CD14-positive monocyte (primary cell): Measurements from ENCODE around the gene OR52K2. TPM values are rescaled to one million over a fixed set of nuclear protein-coding genes. Genes with fewer than 3 reads are reported as not detected.

Experiments
- DNase-seq, 3 donors: peaks; one replicate each; pipeline ENCODE4 v3.0.0-alpha.2; 2011 to 2022
- H2AFZ ChIP-seq: 2 replicates; pipeline ENCODE4 v1.6.0; 2012; ENCODE audit warnings: mild to moderate bottlenecking, low read depth, low read length, inconsistent platforms; ENCODE audit not compliant: insufficient read depth, poor library complexity, severe bottlenecking
- H3K27ac ChIP-seq, 2 donors: 1 replicate in 1 of 2; 2 replicates in 1 of 2; pipeline ENCODE4 v1.5.1; 2012 to 2013; ENCODE audit warnings: low read length in 2 of 2, control low read depth in 1 of 2, inconsistent platforms in 1 of 2, low read depth in 1 of 2, mild to moderate bottlenecking in 1 of 2
- H3K27me3 ChIP-seq, 2 donors: one replicate each; pipeline versions ENCODE4 v1.6.0 to v1.6.1; 2011 to 2013; ENCODE audit warnings: low read length in 2 of 2; ENCODE audit not compliant: control insufficient read depth in 2 of 2, insufficient read depth in 2 of 2
- H3K36me3 ChIP-seq, 2 donors: replicated peaks in 1 of 2; 1 replicate in 1 of 2; 2 replicates in 1 of 2; pipeline versions ENCODE4 v1.5.1 to v1.6.1; 2012 to 2013; ENCODE audit warnings: low read length in 2 of 2, control low read depth in 1 of 2, inconsistent platforms in 1 of 2, mild to moderate bottlenecking in 1 of 2; ENCODE audit not compliant: insufficient read depth in 2 of 2, control insufficient read depth in 1 of 2
- H3K4me1 ChIP-seq, 2 donors: 1 replicate in 1 of 2; 2 replicates in 1 of 2; pipeline versions ENCODE4 v1.5.1 to v1.6.1; 2012 to 2013; ENCODE audit warnings: low read length in 2 of 2, control low read depth in 1 of 2, inconsistent platforms in 1 of 2, mild to moderate bottlenecking in 1 of 2, moderate library complexity in 1 of 2; ENCODE audit not compliant: insufficient read depth in 2 of 2, control insufficient read depth in 1 of 2
- H3K4me2 ChIP-seq: replicated peaks from 2 replicates; pipeline ENCODE3; 2012; ENCODE audit warnings: low read length, moderate library complexity, mild to moderate bottlenecking; ENCODE audit not compliant: poor library complexity, severe bottlenecking; ENCODE audit errors: extremely low read depth
- H3K4me3 ChIP-seq, 3 experiments: fragments of 200-600 bp in 1 of 3; sonication (generic) in 1 of 3; replicated peaks in 1 of 3; 1 replicate in 2 of 3; 2 replicates in 1 of 3; pipeline ENCODE4 v1.5.1; 2011 to 2013; ENCODE audit warnings: low read length in 3 of 3, mild to moderate bottlenecking in 3 of 3, control low read depth in 2 of 3, low read depth in 2 of 3, inconsistent platforms in 1 of 3, moderate library complexity in 1 of 3
- H3K79me2 ChIP-seq: 2 replicates; pipeline ENCODE4 v1.6.0; 2012; ENCODE audit warnings: mild to moderate bottlenecking, control low read depth, inconsistent platforms, low read length, moderate library complexity; ENCODE audit not compliant: insufficient read depth
- H3K9ac ChIP-seq: 2 replicates; pipeline ENCODE4 v1.6.0; 2017; ENCODE audit warnings: low read length, mild to moderate bottlenecking; ENCODE audit not compliant: insufficient read depth, poor library complexity, severe bottlenecking
- H3K9me3 ChIP-seq, 2 donors: replicated peaks in 1 of 2; 1 replicate in 1 of 2; 2 replicates in 1 of 2; pipeline versions ENCODE4 v1.5.1 to v1.6.1; 2012 to 2013; ENCODE audit warnings: low read length in 2 of 2, control low read depth in 1 of 2; ENCODE audit not compliant: control insufficient read depth in 1 of 2, insufficient read depth in 1 of 2
- H4K20me1 ChIP-seq: 2 replicates; pipeline ENCODE4 v1.6.0; 2012; ENCODE audit warnings: mild to moderate bottlenecking, low read length, control low read depth, moderate library complexity; ENCODE audit not compliant: insufficient read depth
- H3K27ac Mint-ChIP-seq, 7 donors: one replicate each; pipeline ENCODE4 v1.8.0; 2020; ENCODE audit warnings: mild to moderate bottlenecking in 7 of 7, mixed read lengths in 7 of 7, moderate library complexity in 6 of 7, inconsistent platforms in 2 of 7
- H3K27me3 Mint-ChIP-seq, 3 donors: one replicate each; pipeline ENCODE4 v1.8.0; 2021 to 2022; ENCODE audit warnings: low read depth in 3 of 3, mild to moderate bottlenecking in 3 of 3, mixed read lengths in 3 of 3, moderate library complexity in 3 of 3, inconsistent platforms in 1 of 3
- H3K36me3 Mint-ChIP-seq, 2 donors: one replicate each; pipeline ENCODE4 v1.8.0; 2020; ENCODE audit warnings: mixed read lengths in 2 of 2, inconsistent platforms in 1 of 2, mild to moderate bottlenecking in 1 of 2
- H3K4me1 Mint-ChIP-seq: one replicate; pipeline ENCODE4 v1.8.0; 2020; ENCODE audit warnings: mild to moderate bottlenecking, mixed read lengths
- H3K4me3 Mint-ChIP-seq, 2 donors: one replicate each; pipeline ENCODE4 v1.8.0; 2020; ENCODE audit warnings: mild to moderate bottlenecking in 2 of 2, mixed read lengths in 2 of 2, moderate library complexity in 1 of 2
- H3K9me3 Mint-ChIP-seq, 7 donors: one replicate each; pipeline ENCODE4 v1.8.0; 2020 to 2022; ENCODE audit warnings: mixed read lengths in 7 of 7, mild to moderate bottlenecking in 6 of 7, moderate library complexity in 6 of 7, inconsistent platforms in 2 of 7
- WGBS: methylation state at CpG from one replicate; pipeline ENCODE4 v1.1.5; 2013; ENCODE audit warnings: missing lambda C conversion rate; ENCODE audit not compliant: insufficient coverage; 5-methylcytosine and 5-hydroxymethylcytosine counted together
- intact Hi-C, 2 donors: fragments of 100-400 bp; cut with micrococcal nuclease; formaldehyde crosslinking; loops; one replicate each; pipeline versions ENCODE4 v1.15.0 to v1.15.1; 2023
- polyA plus RNA-seq, 3 donors: library from polyadenylated mRNA; depleted of rRNA in 1 of 3; unstranded in 2 of 3; stranded (reverse) in 1 of 3; fragments of 300-500 nt in 2 of 3; fragments of >200 nt in 1 of 3; fragmentation: Illumina TruSeq in 2 of 3; gene quantifications; 1 replicate in 2 of 3; 2 replicates in 1 of 3; pipeline ENCODE4 v1.2.3, GENCODE V29; 2012 to 2021
- TF ChIP-seq, protein P1 (sequence below): fragments of 200-600 bp; IDR thresholded peaks from one replicate; pipeline ENCODE4 v1.8.0; 2022; ENCODE audit warnings: antibody characterized with exemption, mild to moderate bottlenecking

OR52K2 gene
- polyA plus RNA-seq, 3 donors = 0.16 to 1.5 (median 0.41) TPM

DNA sequence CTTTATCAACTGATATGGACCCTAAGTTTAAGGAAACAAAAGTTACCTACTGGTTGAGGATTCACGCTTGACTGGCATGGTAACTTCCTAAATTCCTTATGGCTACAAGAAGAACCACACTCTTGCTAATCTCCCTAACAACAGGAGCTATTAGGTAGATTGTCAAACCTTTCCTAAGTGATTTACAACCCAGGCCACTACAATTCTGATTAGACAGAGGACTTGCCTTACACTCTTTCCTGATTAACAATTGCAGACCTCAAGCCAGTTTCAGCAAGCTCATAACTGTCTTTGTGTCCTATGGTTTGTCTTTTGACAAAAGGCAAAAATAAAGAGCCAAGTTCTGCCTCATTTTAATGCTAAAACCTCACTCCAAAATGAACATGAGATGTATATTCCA lies 16.3 kb downstream of the OR52K2 start:
- peaks cover 40 to 49% of the 10 kb centered on the region in 2 donors for H3K4me1 ChIP-seq
- peaks cover 36% of the 10 kb centered on the region in 2 donors for H3K36me3 Mint-ChIP-seq
- H2AFZ ChIP-seq = no peak overlapping the region
- peaks cover 14 to 31% of the 10 kb centered on the region in 2 donors for H3K9me3 ChIP-seq
- no peak for DNase-seq
- intact Hi-C loops = no loop called here
- peaks cover 17 to 35% (median 27%) of the 10 kb centered on the region in 7 donors for H3K9me3 Mint-ChIP-seq
- peaks cover 0 to 35% of the 10 kb centered on the region in 2 donors for H3K36me3 ChIP-seq
- peaks cover 0 to 2% (median 1%) of the 10 kb centered on the region in 3 donors for H3K27me3 Mint-ChIP-seq
- H3K4me3 ChIP-seq = no peak overlapping the region
- no peaks in the 10 kb centered on the region for H3K79me2 ChIP-seq
- no peak overlapping the region for H3K27ac Mint-ChIP-seq
- peaks cover 45% of the 10 kb centered on the region for H3K4me1 Mint-ChIP-seq
- H3K27me3 ChIP-seq = no peaks in the 10 kb centered on the region
- 89% methylated on average over 1 of the region's 1 CpG for WGBS
- H3K4me3 Mint-ChIP-seq = no peak overlapping the region
- no peak overlapping the region for H3K27ac ChIP-seq
- no peaks in the 10 kb centered on the region for H4K20me1 ChIP-seq
- TF ChIP-seq, protein P1, sequence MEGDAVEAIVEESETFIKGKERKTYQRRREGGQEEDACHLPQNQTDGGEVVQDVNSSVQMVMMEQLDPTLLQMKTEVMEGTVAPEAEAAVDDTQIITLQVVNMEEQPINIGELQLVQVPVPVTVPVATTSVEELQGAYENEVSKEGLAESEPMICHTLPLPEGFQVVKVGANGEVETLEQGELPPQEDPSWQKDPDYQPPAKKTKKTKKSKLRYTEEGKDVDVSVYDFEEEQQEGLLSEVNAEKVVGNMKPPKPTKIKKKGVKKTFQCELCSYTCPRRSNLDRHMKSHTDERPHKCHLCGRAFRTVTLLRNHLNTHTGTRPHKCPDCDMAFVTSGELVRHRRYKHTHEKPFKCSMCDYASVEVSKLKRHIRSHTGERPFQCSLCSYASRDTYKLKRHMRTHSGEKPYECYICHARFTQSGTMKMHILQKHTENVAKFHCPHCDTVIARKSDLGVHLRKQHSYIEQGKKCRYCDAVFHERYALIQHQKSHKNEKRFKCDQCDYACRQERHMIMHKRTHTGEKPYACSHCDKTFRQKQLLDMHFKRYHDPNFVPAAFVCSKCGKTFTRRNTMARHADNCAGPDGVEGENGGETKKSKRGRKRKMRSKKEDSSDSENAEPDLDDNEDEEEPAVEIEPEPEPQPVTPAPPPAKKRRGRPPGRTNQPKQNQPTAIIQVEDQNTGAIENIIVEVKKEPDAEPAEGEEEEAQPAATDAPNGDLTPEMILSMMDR = no peak
- no peak overlapping the region for H3K9ac ChIP-seq
- H3K4me2 ChIP-seq = no peak overlapping the region

DNA sequence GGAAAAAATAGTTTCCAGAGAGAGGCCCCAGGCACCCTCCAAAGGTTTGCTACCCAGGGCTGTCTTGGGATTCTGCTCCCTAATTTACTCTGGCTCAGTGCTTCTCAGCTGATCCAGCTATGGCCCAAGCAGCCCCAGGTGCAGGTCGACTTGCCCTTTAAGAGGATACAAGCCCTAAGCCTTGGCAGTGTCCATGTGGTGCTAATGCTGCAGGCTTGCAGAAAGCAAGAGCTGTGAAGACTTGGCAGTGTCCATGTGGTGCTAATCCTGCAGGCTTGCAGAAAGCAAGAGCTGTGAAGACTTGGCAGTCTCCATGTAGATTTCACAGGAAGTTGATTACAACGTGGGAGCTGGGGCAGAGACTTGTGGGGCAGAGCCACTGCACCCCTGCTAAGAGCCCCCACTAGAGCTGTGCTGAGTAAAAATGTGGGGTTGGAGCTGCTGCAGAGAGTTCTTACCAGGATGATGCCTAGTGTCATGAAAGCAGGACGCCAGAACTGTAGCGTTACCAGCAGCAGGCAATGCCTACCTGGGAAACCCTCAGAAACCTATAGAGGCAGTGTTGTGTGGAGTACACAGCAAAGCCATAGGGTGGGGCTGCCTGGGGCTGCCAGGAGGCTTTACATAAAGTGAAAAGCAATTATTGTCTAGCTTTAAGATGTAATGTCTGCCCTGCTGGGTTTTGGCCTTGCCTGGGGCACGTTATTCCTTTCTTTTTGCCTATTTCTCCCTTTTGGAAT lies 17.2 kb downstream of the OR52K2 start:
- Mint-ChIP-seq H3K36me3 (peaks cover 31 to 36% of the 10 kb centered on the region in 2 donors), H3K9me3 (peaks cover 16 to 35% (median 29%) of the 10 kb centered on the region in 7 donors), H3K4me1 (peaks cover 50% of the 10 kb centered on the region), H3K27me3 (peaks cover 0 to 2% (median 1%) of the 10 kb centered on the region in 3 donors), H3K4me3 (no peak overlapping the region), H3K27ac (no peak overlapping the region)
- H3K9ac ChIP-seq = no peak overlapping the region
- no peaks in the 10 kb centered on the region for H3K79me2 ChIP-seq
- no peak for DNase-seq
- H3K27me3 ChIP-seq = no peaks in the 10 kb centered on the region
- WGBS = 64% methylated on average over 4 of the region's 5 CpGs
- intact Hi-C loops = no loop called here
- TF ChIP-seq, protein P1 = no peak
- peaks cover 47 to 55% of the 10 kb centered on the region in 2 donors for H3K4me1 ChIP-seq
- peaks cover 14 to 31% of the 10 kb centered on the region in 2 donors for H3K9me3 ChIP-seq
- H2AFZ ChIP-seq = no peak overlapping the region
- no peak overlapping the region for H3K4me2 ChIP-seq
- H3K36me3 ChIP-seq = peaks cover 0 to 35% of the 10 kb centered on the region in 2 donors
- no peak overlapping the region for H3K4me3 ChIP-seq
- peak overlapping the region in 1 of 2 donors; percentile 27 for H3K27ac ChIP-seq
- H4K20me1 ChIP-seq = no peaks in the 10 kb centered on the region
